ENCODE data around the gene DOCK3.
"Not testable (repeated sequence)": the region's sequence is repeated elsewhere in the genome, so short reads cannot be mapped to it uniquely, and the experiment has no call there.

DOCK3 gene

DNA sequence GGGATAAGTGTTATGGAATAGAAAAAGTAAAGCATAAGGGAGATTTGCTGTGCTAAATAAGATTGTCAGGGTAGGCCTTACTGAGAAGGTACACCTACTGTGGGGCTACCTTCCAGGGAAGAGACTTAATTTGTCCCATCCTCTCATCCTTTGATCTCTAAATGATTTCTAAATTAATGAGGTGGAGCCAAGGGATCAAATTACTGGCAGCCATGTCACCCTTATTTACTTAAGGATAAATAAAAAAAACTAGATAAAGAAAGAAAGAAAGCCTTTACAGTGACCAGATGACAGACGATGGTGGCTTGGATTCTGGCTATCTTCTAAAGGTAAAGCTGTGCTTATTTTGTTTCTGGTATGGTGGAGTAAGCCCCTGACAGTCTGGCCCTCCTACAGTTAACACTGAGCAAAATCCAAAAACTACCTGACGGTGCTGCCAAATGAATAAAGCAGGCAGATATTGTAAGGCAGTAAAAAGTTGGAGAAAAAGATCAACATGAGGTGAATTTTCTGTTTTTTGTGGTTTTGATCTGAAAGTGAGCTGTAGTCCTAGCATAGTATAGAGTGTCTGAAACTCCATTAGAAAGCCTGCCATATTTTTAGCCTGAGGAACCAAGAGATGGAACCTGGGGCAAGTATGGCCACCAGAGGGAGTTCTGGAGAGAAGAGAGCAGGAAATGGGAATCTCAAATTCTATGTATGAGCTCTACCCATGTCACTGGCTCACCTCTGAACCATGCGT is 425.2 kb downstream of the DOCK3 start:
- DNase-seq (ENCODE audit: low read depth in 2 of 2), result peak in 1 of 2 donors; percentile 21

DNA sequence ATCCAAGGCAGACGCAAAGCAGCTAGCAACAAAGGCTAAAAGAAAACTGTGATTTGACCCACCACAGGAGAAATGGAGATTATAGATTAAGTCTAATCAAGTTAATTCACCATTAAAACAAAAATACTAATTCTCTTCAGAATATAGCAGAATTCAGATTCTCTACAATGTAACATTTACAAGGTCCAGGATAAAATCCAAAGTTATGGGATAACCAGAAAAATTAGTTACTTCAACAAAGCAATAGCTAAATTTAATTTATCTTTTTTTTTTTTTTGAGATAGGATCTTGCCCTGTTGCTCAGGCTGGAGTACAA is 425.8 kb downstream of the DOCK3 start:
- DNase-seq (ENCODE audit: low read depth in 2 of 2), result no peak

DNA sequence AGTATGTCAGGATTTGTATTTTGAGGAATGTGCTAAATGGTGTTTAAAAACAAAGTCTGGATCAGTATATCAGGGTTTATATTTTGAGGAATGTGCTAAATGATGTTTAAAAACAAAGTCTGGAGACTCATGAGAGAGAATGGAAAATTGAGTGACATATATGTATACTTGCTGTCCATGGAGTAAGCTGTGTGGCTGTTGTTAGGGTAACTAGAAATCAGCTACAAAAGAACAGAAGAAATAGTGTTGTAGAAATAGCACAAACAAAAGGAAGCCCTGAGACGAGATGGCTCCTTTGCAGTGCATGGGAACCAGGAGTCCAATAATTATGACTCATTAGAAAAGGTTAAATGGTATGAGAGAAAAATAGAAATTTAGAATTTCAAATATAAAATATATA is 427.7 kb downstream of the DOCK3 start:
- no peak for DNase-seq (ENCODE audit: low read depth in 2 of 2)

DNA sequence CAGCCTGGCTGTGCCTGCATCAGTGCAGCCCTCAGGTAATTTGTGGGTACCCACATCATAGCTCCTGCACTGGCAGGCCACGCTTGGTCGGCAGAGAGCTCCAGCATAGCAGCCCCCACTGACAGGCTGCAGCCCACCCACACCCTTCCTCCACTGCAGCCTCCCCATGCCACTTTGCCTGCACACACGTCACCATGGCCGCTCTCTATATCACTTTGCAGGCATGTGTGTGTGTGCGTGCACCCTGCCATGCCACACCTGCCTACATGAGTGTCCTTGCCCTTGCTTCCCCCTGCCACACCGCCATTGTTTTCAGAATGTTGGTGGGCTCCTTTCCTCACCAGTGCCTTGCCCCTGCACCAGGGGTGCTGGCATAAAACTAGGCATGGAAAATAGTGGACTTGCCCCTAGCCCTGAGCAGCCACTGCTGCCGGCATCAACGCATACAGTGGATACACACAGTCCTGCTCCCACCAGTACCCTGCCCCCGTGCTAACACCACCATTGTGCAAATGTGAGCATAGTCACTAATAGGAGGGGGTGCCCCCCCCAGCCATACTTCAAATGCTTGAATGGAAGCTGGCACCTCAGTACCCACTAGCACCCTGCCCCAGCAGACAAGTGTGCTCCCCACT is 431.6 kb downstream of the DOCK3 start:
- no peak for DNase-seq (ENCODE audit: low read depth in 2 of 2)

DNA sequence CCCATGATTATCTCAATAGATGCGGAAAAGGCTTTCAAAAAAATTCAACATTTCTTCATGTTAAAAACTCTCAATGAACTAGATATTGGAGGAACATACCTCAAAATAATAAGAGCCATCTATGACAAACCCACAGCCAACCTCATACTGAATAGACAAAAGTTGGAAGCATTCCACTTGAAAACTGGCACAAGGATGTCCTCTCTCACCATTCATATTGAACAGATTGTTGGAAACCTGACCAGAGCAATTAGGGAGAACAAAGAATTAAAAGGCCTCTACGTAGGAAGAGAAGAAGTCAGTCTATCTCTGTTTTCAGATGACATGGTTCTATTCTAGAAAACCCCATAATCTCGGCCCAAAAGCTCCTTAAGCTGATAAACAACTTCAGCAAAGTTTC is 435.9 kb downstream of the DOCK3 start:
- no peak for DNase-seq (ENCODE audit: low read depth in 2 of 2)

DNA sequence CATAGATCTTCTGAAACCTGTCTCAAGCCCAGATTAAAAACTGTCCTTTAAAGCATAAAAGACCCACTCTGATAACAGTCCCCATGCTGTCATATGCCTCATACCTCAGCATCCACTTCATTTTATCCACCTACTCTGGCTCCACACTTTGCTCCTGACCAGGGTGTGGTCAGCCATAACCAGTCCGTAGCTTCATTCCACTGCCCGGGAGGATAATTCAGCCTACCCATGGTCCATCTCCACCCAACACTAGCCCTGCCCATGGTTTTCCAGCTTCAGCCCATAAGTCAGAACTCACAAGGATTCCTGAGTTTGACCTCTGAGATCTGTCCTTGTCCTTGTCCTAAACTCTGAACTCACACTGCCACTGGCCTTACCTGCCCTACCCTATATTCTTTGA is 448.2 kb downstream of the DOCK3 start:
- no peak for DNase-seq (ENCODE audit: low read depth in 2 of 2)

DNA sequence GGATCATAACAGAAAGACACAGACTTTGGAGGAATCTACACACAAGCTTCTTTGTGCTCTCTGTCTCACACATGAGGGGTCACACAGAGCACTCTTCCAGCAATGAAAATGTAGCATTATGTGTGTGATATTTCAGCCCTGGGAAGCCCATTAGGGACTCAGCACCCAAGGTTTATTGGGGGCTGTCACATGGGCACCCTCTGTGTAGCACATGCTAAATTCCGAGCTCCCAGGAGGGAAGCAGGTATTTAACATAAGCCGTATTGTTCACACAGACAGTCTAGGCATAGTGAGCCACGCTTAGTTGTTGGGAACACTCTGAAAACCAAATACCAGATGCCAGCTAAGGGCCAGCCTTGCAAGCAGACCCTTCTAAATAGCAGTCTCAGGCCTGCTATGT is 448.8 kb downstream of the DOCK3 start:
- DNase-seq (ENCODE audit: low read depth in 2 of 2), result no peak

DNA sequence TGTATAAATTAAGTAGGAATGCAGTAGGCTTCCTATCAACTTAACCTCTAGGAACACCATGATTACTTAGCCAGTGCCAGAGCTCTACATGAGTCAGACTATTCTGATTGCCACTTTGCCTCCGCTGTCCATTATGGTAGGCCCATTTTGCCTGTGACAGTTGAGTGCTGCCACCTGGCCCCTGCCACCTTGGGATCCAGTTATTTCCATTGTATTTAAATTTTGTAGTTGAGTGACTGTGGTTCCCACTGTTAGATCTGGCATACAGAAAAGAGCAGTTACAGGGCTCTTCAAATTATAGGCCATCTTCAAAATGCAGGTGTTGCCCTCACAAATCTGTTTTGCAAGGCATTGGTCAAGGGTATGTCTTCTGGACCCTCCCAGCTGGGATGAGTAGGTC is 456.9 kb downstream of the DOCK3 start:
- not testable (repeated sequence) for DNase-seq (ENCODE audit: low read depth in 2 of 2)

DNA sequence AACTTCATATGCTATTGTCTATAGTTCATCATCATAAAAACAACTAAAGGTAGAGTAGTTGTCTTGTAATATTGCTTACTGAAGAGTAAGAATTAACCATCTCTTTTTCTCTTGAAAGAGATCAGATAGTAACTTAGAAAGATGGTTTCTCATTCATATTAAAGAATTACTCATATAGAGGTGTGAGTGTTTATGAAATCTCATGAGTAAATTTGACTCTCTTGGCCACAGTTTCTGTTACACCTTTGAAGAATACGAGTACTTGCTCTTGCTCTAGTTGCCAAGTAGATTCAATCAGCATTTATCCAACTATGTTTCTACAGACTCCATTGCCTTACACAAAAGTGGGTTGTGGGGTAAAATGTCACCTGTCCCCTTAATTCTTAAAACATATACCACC is 463.0 kb downstream of the DOCK3 start:
- DNase-seq (ENCODE audit: low read depth in 2 of 2), result no peak

DNA sequence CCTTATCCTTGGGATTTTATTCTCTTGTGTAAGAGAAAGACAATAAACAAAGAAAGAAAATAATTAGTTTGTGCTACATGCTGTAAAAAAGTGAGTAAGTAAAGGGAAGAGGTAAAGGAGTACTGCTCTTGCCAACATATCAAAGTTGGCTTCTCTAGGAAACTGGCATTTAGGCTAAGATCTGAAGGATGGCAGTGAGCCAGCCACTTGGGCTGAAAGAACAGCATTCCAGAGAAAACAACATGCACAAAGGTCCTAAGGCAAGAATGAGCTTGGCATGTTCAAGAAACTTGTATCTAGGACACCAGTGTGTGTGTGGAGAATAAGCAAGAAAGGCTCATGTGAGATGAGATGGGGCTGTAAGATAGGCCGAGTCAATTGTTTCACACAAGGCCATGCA is 464.9 kb downstream of the DOCK3 start:
- no peak for DNase-seq (ENCODE audit: low read depth in 2 of 2)

DNA sequence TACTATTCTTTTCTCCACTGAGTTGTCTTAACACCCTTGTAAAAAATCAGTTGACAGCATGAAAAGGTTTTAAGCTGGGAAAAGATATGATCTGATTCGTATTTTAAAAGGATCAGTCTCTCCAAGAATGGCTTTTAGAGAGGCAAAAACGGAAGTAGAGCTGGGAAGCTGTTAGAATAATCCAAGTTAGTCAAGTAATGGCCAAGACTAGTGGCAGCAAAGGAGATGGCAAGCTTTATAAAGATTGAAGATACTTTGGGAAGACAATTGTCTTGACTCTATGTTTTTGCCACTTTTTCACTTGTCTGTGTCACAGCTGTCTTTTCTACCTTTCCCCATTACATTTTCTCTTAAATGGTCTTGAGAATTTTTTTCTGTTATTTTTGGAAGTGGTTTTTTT is 466.8 kb downstream of the DOCK3 start:
- no peak for DNase-seq (ENCODE audit: low read depth in 2 of 2)

DNA sequence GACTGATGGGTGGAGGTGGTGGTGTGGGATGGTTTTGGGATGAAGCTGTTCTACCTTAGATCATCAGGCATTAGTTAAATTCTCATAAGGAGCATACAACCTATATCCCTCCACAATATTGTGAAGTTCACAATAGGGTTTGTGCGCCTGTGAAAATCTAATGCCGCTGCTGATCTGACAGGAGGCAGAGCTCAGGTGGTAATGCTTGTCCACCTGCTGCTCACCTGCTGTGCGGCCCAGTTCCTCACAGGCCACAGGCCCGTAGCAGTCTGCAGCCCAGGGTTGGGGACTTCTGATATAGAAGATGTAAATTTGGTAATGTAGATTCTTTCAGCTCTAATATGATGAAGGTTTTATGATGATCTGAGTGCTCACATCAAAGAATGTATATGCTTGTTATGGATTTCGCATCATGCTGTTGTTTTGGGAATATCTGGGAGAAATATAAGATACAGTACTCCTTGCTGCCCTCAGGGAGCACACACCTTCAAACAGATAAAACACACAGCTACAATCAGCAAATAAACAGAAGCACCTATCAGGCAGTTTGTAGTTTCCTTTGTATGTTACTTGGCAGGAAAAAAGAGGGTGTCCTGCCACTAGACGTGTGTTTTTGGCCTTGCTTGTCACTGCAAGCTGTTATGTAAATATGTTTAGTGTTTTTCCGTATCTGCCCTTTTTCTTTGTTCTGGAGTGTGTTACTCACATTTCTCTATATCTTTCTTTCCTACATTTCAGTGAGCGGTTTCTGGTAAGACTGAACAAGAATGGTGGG is 471.3 kb downstream of the DOCK3 start:
- no peak for DNase-seq (ENCODE audit: low read depth in 2 of 2)

DNA sequence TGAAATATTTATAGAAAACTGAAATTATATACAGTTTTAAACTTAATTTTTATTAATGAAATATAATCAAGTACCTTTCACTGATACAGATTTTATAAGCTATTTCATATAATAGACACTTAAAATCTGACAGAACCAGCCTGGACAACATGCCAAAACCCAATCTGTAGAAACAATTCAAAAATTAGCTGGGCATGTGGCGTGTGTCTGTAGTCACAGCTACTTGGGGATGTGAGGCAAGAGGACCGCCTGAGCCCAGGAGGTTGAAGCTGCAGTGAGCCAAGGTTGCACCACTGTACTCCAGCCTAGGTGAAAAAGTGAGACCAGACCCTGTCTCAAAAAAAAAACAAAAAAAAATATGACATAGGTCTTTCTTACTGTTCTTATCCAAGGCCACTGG is 472.1 kb downstream of the DOCK3 start:
- DNase-seq (ENCODE audit: low read depth in 2 of 2), result no peak

DNA sequence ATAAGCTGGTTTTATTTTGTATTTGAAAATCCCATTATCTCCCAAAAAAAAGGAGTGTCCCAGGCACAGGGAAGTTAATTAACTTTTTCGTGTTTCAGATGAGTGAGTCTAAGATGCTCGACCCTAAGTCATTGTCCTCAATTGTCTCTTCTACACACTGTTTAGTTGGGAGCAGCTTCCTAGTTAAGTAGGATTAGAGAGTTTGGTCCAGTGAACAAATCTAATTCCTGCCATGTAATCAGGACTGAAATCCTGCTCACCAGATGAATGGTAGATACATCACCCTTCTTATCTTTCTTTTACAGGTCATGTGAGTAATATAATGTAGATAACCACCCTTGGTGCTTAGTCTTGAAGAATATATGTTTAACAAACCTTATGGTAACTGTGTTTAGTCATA is 481.4 kb downstream of the DOCK3 start:
- DNase-seq (ENCODE audit: low read depth in 2 of 2), result no peak

DNA sequence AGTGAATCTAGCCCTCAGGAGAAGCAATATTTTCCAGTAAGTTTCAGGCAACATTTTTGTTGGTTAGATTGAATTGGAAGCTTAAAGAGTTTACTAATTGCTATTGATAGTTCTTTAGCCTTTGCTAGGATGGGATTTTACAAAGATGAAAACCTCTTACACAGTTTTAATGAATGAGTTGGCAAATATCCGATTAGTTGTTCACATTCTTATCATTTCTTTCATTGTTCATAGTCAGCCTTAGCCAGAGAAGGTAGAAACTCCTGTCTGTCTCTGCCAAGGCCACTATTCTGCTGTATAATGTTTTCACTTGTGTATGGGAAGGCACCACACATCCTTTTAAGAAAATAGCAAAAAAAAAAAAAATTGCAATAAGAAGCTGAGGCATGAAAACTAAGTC is 488.3 kb downstream of the DOCK3 start:
- DNase-seq (ENCODE audit: low read depth in 2 of 2), result no peak

DNA sequence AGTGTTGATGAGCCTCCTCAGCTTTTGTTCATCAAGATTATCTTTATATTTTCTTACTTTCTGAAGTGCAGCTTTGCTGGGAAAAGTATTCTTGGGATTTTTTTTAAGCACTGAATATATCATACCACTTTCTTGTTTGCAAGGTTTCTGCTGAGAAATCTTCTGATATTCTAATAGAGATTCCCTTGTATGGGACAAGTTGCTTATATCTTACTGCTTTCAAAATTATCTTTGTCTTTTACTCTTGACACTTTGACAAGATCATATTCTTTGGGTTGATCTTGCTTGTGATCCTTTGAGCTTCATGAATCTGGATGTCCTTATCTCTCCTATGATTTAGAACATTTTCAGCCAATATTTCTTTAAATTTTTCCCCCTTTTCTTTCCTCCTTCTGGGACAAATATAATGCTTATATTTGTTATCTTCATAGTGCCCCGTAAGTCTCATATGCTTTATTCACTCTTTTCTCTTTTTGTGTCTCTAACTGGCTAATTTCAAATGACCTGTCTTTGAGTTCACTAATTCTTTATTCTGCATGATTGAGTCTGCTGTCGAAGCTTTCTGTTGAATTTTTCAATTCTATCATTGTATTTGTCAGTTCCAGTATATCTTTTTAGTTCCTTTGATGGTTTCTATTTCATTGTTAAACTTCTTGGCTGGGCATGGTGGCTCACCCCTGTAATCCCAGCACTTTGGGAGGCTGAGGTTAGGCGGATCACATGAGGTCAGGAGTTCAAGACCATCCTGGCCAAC is 499.0 kb downstream of the DOCK3 start:
- DNase-seq (ENCODE audit: low read depth in 2 of 2), result no peak

DNA sequence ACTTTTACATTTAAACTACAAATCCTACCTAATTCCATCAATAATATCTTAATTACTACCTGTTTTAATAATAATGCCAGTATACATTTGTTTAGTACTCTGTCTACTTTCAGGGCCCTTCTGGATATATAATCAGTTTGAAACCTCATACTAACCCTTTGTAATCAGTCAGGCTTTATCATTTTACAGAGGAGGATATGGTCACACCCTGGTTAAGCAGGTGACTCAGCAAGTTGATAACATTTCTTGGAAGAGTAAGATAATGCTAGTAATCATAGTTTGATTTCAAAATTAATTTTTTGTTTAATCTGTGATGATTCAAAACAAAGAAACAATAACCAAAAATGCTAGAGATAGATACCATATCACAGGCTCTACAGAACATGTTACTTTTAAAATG is 502.2 kb downstream of the DOCK3 start:
- no peak for DNase-seq (ENCODE audit: low read depth in 2 of 2)

DNA sequence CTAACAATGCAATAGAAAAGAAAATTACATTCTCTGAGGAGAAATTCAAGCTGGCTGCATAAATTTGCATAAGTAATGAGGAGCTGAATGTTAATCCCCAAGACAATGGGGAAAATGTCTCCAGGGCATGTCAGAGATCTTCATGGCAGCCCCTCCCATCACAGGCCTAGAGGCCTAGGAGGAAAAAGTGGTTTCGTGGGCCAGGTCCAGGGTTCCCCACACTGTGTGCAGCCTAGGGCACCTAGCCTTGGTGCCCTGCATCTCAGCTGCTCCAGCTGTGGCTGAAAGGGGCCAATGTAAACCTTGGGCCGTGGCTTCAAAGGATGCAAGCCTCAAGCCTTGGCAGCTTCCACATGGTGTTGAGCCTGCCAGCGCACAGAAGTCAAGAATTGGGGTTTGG is 511.7 kb downstream of the DOCK3 start:
- DNase-seq (ENCODE audit: low read depth in 2 of 2), result not testable (repeated sequence)

DNA sequence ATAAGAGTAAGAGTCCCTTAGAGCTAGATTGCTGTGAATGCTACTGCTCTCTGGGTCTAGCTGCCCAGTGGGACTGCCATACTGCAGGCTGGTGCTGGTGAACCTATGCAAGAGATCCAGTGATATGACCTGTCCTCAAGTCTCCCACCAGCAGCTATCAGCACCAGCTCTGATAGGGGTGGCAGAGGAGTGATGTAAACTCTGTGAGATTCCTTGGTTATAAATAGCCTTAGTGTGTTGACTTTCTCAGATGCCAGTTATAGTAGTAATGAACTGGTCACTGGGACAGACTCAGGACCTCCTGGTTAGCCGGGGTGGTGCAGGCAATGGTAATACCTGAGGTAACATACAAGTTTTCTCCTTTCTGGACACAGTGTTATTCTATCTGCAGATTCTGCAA is 515.5 kb downstream of the DOCK3 start:
- DNase-seq (ENCODE audit: low read depth in 2 of 2), result no peak

DNA sequence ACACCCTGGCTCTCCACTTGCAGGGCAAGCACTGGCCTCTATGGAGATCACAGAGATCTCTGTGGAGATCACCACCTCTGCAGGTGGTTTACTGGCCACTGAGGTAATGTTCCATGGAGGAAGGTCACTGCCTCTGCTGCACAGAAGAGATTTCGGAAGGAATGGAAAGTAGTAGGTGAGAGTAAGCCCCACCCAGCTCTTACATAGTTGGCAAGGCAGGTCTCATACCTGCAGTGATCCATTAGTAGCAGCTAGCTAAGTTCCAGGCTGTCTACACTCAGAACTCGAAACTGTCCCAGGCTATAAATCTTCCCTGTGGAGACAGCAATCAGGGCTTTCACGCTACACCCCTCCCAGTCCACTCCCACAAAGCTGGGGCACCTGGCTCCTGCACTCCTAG is 516.1 kb downstream of the DOCK3 start:
- DNase-seq (ENCODE audit: low read depth in 2 of 2), result no peak

DNA sequence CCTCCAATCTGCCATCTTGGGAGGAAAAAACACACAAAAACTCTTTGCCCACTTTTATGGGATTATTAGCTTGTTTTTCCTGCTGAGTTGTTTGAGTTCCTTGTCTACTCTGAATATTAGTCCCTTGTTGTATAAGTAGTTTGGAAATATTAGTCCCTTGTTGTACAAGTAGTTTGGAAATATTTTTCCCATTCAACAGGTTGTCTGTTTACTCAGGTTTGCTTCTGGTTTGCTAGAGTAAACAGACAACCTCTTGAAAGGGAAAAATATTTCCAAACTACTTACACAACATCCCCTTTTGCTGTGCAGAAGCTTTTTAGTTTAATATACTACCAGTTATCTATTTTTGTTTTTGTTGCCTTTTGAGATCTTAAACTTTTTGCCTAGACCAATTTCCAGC is 517.0 kb downstream of the DOCK3 start:
- no peak for DNase-seq (ENCODE audit: low read depth in 2 of 2)

DNA sequence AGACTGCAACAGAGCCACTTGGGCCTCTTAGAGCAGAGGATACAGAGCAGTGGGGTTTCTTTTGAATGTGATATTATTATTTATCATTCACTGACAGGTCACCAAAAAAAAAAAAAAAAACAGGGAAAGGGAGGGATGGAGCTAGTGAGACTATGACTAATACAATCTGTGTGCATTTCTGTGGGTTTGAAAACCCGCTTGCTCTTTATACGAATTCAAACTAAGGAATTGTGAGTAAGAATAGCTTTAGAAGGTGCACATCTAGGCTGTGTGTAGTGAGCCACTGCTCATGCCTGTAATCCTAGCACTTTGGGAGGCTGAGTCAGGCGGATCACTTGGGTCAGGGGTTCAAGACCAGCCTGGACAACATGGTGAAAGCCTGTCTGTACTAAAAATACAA is 523.8 kb downstream of the DOCK3 start:
- no peak for DNase-seq (ENCODE audit: low read depth in 2 of 2)

Measured in stimulated activated CD4-positive, alpha-beta T cell treated with anti-CD3 and anti-CD28 coated beads, Interleukin-4, amount 100 ng/mL, for 48 hours (primary cell).